Activated CD4-positive, alpha-beta T cell treated with anti-CD3 and anti-CD28 coated beads, Interleukin-2, amount 10 ng/mL, durations not matched to agents 24 days and 14 days (primary cell): ENCODE data around the gene DCN. TPM values are rescaled to one million over a fixed set of nuclear protein-coding genes. Genes with fewer than 3 reads are reported as not detected.

Experiments used
- DNase-seq: peaks from one replicate; pipeline ENCODE4 v3.0.0; 2022
- H3K27ac Mint-ChIP-seq: one replicate; pipeline ENCODE4 v1.8.0; 2022; ENCODE audit warnings: mild to moderate bottlenecking, mixed read lengths
- H3K27me3 Mint-ChIP-seq: one replicate; pipeline ENCODE4 v1.8.0; 2022; ENCODE audit warnings: mixed read lengths
- H3K36me3 Mint-ChIP-seq: one replicate; pipeline ENCODE4 v1.8.0; 2022; ENCODE audit warnings: low read depth, mild to moderate bottlenecking, mixed read lengths
- H3K4me1 Mint-ChIP-seq: one replicate; pipeline ENCODE4 v1.8.0; 2021; ENCODE audit warnings: mixed read lengths
- H3K4me3 Mint-ChIP-seq: one replicate; pipeline ENCODE4 v1.8.0; 2022; ENCODE audit warnings: mild to moderate bottlenecking, moderate library complexity, mixed read lengths
- H3K9me3 Mint-ChIP-seq: one replicate; pipeline ENCODE4 v1.8.0; 2021; ENCODE audit warnings: mixed read lengths
- intact Hi-C: fragments of 100-400 bp; cut with micrococcal nuclease; formaldehyde crosslinking; loops from one replicate; pipeline ENCODE4 v1.15.1; 2023
- total RNA-seq: library from RNA; stranded (reverse); gene quantifications from 2 replicates; pipeline ENCODE4 v1.2.3, GENCODE V29; 2022

Gene DCN
- total RNA-seq, 1 donor from 2014 or later, result not detected

DNA sequence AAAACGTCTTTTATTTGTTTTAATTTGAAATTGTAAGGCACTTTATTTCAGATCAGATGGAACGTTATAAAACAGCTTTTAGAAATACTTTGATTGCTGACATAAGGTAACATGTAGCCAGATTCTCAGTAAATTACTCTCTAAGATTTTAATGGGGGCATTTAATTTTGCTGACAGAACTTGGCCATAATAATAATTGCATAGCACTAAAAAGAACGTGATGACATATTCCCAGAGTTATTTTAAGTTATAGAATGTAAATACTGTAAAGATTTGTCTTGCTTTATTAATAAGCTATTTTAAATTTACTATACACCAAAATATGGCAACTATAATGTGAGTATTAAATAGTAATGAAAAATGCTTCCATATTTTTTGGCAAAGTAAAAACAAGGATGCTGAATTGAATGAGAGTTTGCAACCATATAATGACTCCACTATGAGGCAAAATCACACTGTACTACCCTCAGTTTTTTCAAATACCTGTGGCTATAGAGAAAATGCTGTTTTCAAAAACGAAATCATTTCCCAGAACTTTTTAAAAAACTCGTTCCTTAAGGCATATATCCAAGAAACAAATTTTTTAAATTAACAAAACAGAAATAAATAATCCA is 72.2 kb downstream of the DCN start:
- intact Hi-C loops, result no loop called here
- no peak for DNase-seq
- H3K27me3 Mint-ChIP-seq, result no peaks in the 10 kb centered on the region
- no peaks in the 10 kb centered on the region for H3K9me3 Mint-ChIP-seq
- no peak overlapping the region for H3K4me3 Mint-ChIP-seq
- H3K4me1 Mint-ChIP-seq, result no peaks in the 10 kb centered on the region
- H3K36me3 Mint-ChIP-seq, result no peaks in the 10 kb centered on the region
- no peak overlapping the region for H3K27ac Mint-ChIP-seq

DNA sequence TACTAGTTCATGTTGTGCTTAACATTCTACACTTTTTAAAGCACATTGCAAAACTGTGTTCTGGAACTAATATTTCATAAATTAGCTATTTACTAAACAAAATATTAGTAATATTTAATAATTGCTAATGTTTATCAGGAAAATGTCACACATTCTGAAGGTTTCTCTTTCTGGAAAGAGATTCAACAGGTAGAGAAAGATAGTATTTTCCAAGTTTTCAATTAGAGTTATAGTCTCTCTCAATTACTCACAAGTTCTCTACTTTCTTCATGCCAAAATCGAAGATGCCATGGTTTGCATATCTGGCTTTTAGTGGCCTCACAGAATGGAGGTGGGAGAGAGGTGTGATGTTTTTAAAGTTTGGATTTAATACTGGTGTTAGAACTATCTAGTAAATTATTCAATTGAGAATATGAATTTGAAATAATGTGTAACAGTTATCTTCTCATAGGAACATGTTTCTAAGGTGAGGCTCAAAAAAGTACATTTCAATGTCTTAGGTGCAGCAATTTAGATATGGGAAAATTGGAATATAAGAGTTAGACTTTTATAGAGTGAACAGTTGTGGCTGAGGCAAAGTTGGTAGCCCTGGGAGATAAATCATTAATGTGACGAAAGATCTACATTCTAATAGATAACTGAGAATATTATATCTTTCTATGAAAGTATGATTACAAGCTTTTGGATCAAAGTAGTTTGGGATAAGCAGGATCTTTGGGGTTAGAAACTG is 72.9 kb downstream of the DCN start:
- DNase-seq, result no peak
- Mint-ChIP-seq H3K27me3 (no peaks in the 10 kb centered on the region), H3K4me3 (no peak overlapping the region), H3K9me3 (no peaks in the 10 kb centered on the region), H3K36me3 (no peaks in the 10 kb centered on the region), H3K27ac (no peak overlapping the region), H3K4me1 (no peaks in the 10 kb centered on the region)
- intact Hi-C loops, result loop anchor here (1.0 kb wide), 1 partner anchor 131 kb away; no protein-coding TSS in a partner anchor

DNA sequence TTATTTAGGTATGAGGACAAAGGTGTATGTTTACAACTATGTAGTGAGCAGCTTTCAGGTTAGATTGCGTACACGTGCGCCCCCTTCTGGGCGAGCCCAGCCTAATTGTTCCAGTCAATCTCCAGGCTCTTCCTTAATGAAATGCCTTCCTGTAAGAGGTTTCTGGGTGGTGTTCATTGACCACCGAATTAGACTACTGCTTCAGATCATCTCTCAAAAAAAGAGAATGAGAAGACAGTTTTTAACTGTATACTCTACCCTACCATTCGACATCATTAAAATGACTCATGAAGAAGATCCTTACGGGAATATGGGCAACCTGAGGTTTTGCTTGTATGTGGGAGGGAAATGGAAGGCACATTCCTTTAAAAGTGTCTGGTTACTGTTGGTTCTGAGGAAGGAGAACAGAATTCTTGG is 73.5 kb downstream of the DCN start:
- Mint-ChIP-seq H3K9me3 (no peaks in the 10 kb centered on the region), H3K4me1 (no peaks in the 10 kb centered on the region), H3K36me3 (no peaks in the 10 kb centered on the region), H3K27ac (no peak overlapping the region), H3K4me3 (no peak overlapping the region), H3K27me3 (no peaks in the 10 kb centered on the region)
- peak; percentile 84 for DNase-seq
- intact Hi-C loops, result loop anchor here (1.0 kb wide), 1 partner anchor 131 kb away; no protein-coding TSS in a partner anchor

DNA sequence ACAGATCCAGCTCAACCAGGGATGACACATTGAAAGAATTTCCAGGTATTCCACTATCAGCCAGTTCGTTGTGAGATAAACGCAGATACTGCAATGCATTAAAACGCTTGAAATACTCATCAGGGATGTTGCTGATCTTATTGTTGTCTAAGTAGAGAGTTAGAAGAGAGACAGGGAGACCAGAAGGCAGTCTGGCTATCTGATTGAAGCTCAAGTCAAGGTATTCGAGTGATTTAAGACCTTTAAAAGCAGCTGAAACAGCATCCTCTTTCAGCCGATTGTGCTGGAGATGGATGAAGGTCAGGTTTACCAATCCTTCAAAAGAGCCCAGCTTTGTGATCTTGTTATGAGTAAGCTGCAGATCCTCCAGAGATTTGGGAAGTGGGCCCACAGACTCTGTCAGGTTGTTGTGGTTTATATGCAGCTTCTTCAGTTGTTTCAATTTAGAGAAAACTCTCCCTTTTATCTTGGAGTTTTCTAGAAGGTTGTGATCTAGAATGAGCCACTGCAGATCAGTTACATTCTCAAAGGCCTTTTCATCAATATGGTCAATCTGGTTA is 74.3 kb downstream of the DCN start:
- H3K9me3 Mint-ChIP-seq, result no peaks in the 10 kb centered on the region
- no peak for DNase-seq
- no peaks in the 10 kb centered on the region for H3K4me1 Mint-ChIP-seq
- intact Hi-C loops, result no loop called here
- no peaks in the 10 kb centered on the region for H3K36me3 Mint-ChIP-seq
- H3K27me3 Mint-ChIP-seq, result no peaks in the 10 kb centered on the region
- H3K27ac Mint-ChIP-seq, result no peak overlapping the region
- H3K4me3 Mint-ChIP-seq, result no peak overlapping the region

DNA sequence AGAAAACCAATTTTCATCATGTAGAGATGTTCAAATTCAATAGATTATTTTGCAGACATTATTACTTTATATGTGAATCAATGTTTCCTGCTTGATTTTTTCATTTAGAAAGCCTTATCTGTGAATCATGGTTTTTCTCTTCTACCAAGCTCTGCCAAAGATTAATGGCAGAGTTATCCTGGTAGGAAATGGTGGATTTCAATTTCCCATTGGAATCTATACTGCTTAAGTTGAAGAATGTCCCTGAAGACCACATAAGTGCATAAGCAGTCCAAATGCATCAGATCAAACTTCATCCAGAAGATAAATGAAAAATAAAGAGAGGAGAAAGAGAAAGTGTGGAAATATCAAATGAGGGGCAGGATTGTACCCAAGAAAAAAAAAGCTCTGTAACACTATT is 76.3 kb downstream of the DCN start:
- intact Hi-C loops, result no loop called here
- Mint-ChIP-seq H3K9me3 (no peaks in the 10 kb centered on the region), H3K4me3 (no peak overlapping the region), H3K36me3 (no peaks in the 10 kb centered on the region), H3K27me3 (no peaks in the 10 kb centered on the region), H3K4me1 (no peaks in the 10 kb centered on the region), H3K27ac (no peak overlapping the region)
- DNase-seq, result no peak

DNA sequence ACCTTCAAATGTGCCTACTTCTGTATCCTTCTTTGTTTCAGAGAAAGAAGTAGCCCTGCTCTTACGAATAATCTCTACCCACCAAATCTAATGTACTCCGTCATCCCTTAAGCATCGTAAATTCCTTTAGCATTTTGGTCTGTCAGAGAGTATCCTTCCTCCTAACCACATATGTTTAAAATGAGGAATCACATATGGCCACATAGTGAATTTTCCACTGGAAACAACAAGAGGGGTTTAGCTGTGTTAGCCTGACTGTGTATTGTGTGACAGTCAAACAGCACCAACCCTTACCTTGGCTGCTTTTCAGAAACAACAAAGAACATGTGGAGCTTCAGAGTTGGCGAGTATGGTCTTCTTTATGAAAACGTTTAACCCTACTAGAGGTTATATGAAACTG is 76.8 kb downstream of the DCN start:
- Mint-ChIP-seq H3K27me3 (no peaks in the 10 kb centered on the region), H3K27ac (no peak overlapping the region), H3K9me3 (no peaks in the 10 kb centered on the region), H3K4me1 (no peaks in the 10 kb centered on the region), H3K36me3 (no peaks in the 10 kb centered on the region), H3K4me3 (no peak overlapping the region)
- intact Hi-C loops, result no loop called here
- DNase-seq, result no peak

DNA sequence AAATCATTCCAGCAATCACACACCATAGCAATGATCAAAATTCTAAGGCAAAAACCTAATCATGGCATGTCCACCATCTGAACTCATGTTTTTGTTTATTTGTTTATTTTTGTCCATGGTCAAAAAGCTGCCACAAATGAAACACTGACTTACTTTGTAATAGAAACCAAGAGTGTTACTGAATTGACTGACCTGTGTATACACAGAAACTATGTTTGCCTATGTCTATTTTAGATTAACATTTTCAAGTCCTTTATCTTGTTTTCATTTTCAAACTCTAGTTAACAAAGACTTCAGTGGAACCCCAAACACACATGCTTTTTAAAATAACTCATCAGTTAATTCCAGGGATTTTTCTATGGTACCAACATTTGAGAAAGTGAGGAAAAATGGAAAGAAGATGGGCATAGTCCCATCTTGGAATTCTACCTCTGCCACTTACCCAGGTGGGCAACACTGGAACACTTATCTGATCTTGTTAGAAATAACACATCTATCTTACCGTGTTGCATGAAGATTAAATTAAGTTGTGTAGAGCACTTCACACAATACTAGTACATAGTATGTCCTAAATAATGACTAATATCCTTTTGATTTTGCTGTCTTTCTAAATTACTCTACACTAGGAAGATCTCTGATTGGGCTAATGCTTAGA is 77.7 kb downstream of the DCN start:
- H3K36me3 Mint-ChIP-seq, result no peaks in the 10 kb centered on the region
- H3K9me3 Mint-ChIP-seq, result no peaks in the 10 kb centered on the region
- H3K27me3 Mint-ChIP-seq, result no peaks in the 10 kb centered on the region
- no peaks in the 10 kb centered on the region for H3K4me1 Mint-ChIP-seq
- intact Hi-C loops, result no loop called here
- no peak overlapping the region for H3K4me3 Mint-ChIP-seq
- no peak overlapping the region for H3K27ac Mint-ChIP-seq
- DNase-seq, result no peak

DNA sequence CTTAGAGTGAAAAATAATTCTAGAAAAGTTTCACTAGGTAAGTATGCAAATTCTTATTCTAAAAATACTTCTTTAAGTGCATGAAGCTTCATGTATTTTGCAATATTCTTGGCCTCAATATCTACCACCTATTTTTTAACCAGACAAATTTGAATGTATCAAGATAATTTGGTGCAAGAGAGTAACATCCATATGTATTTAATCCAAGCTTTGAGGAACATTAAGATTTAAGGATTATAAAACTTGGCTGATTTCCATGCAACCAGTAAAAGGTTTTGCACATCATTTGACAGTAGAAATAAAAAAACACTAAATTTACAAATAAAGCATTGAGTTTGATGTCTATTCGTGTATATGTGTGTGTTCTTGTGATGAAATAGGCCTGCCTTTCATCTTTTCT is 79.0 kb downstream of the DCN start:
- intact Hi-C loops, result no loop called here
- H3K27me3 Mint-ChIP-seq, result no peaks in the 10 kb centered on the region
- DNase-seq, result no peak
- no peaks in the 10 kb centered on the region for H3K36me3 Mint-ChIP-seq
- no peak overlapping the region for H3K4me3 Mint-ChIP-seq
- no peaks in the 10 kb centered on the region for H3K4me1 Mint-ChIP-seq
- no peak overlapping the region for H3K27ac Mint-ChIP-seq
- no peaks in the 10 kb centered on the region for H3K9me3 Mint-ChIP-seq

DNA sequence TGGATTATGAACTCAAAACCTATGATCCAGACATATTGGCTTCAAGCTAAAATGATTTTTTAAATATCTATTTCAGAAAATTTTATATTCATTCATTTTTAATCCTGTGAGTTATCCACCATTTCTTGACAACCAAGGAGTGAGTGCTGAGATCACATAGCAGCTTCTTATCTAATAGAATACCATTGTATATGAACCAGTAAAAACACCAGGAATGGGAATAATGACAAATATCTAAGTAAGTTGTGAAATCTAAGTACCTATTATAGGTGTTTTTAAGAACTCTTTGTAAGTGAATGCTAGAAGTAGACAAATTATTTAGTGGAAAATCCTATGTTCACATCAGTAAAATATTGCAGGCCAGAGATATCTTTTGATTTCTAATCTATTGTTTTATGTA is 79.5 kb downstream of the DCN start:
- intact Hi-C loops, result no loop called here
- H3K4me3 Mint-ChIP-seq, result no peak overlapping the region
- no peaks in the 10 kb centered on the region for H3K36me3 Mint-ChIP-seq
- peaks cover 2% of the 10 kb centered on the region for H3K27me3 Mint-ChIP-seq
- no peaks in the 10 kb centered on the region for H3K4me1 Mint-ChIP-seq
- no peak overlapping the region for H3K27ac Mint-ChIP-seq
- H3K9me3 Mint-ChIP-seq, result no peaks in the 10 kb centered on the region
- DNase-seq, result no peak

DNA sequence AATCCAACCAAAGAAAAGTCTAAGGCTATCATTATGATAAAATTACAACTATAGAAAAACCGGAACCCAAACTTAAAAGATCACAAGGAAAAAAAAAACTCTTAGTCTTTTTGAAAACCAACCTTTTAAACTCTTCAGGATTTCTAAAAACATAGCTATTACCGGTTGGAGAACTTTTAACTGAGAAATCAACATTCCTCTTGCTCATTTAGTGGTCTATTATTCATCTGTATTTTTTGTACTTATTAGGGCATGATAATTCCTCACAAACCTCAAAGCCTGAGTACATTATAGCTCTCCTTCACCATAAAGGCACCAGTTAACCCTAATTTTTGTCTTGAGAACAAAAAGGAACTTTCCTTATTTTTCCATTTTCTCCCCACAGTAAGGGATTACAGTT is 81.7 kb downstream of the DCN start:
- H3K27ac Mint-ChIP-seq, result no peak overlapping the region
- no peak for DNase-seq
- no peaks in the 10 kb centered on the region for H3K4me1 Mint-ChIP-seq
- H3K27me3 Mint-ChIP-seq, result peaks cover 2% of the 10 kb centered on the region
- no peaks in the 10 kb centered on the region for H3K9me3 Mint-ChIP-seq
- intact Hi-C loops, result no loop called here
- H3K36me3 Mint-ChIP-seq, result no peaks in the 10 kb centered on the region
- no peak overlapping the region for H3K4me3 Mint-ChIP-seq

DNA sequence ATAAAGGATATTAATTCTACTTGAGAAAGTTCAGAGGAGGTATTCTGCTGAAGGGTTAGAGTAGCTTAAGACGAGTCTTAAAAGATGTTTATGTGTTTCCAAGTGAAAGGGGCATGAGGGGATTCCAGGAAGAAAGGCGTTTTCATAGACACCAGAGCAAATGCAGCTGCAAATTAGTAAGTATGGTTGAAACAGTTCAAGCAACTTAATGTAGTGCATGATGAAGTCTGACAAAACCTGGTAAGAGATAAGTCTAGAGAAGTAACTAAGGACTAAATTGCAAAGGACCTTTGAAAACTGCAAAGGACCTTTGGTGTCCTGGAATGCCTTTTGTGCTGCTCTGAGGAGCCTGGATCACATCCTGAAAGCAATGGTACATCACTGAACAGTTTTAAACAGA is 82.8 kb downstream of the DCN start:
- Mint-ChIP-seq H3K27me3 (peaks cover 2% of the 10 kb centered on the region), H3K27ac (no peak overlapping the region), H3K36me3 (no peaks in the 10 kb centered on the region), H3K4me1 (no peaks in the 10 kb centered on the region), H3K4me3 (no peak overlapping the region), H3K9me3 (no peaks in the 10 kb centered on the region)
- intact Hi-C loops, result no loop called here
- DNase-seq, result no peak

DNA sequence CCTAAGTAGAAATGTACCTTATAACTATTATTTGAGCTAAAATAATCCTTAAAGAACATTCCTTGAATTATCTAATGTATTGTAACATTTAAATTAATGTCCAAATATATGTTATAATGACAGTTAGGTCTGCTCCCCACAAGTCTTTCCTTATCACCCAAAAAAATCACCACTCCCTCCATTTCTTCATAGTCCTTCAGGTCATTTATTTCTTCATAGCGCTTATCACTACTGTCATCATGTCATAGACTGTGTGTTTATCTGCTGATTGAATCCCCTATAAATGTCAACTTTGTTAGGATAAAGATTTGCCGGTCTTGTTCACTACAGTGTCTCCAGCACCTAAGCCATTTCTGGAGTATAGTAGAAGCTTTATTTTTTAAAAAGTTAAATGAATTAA is 83.3 kb downstream of the DCN start:
- H3K27ac Mint-ChIP-seq, result no peak overlapping the region
- H3K4me1 Mint-ChIP-seq, result no peaks in the 10 kb centered on the region
- no peaks in the 10 kb centered on the region for H3K36me3 Mint-ChIP-seq
- no peak overlapping the region for H3K4me3 Mint-ChIP-seq
- H3K27me3 Mint-ChIP-seq, result peaks cover 2% of the 10 kb centered on the region
- H3K9me3 Mint-ChIP-seq, result no peaks in the 10 kb centered on the region
- intact Hi-C loops, result no loop called here
- DNase-seq, result no peak

DNA sequence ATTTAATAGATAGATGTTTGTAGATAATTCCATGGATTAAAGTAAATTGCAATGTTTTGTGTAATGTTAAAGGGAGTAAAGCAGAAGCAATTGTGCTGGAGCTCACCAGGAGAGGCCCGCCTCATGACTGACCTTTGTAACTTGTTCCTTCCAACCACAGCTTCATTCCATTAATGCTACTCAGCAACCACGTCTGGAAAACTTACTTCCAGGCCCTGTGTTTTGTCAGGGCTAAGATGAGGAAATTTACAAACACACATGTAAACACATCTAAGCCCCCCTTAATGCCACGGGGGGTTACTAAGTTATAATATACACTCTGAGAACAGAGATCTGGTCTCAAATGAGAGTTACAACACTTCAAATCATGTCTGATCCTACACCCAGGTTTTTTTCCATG is 83.7 kb downstream of the DCN start:
- no peak overlapping the region for H3K27ac Mint-ChIP-seq

DNA sequence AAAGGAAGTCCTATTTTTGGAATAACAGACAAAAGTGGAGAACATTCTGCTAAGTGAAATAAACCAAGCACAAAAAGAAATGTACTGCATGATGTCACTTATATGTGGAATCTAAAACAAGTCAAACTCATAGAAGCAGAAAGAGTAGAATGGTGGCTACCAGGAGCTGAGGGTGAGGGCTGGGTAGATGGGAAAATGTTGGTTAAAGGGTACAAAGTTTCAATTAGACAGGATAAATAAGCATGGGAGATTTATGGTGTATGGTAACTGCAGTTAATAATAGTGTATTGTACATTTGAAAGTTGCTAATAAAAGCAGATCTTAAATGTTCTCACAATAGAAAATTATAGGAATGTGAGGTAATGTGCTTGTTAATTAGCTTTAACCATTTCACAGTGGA is 84.2 kb downstream of the DCN start:
- Mint-ChIP-seq H3K36me3 (no peaks in the 10 kb centered on the region), H3K27ac (no peak overlapping the region), H3K4me1 (no peaks in the 10 kb centered on the region), H3K9me3 (no peaks in the 10 kb centered on the region), H3K27me3 (peaks cover 2% of the 10 kb centered on the region), H3K4me3 (no peak overlapping the region)
- DNase-seq, result no peak
- intact Hi-C loops, result no loop called here

More for the DNA sequence above, 83.7 kb downstream of the DCN start:
- DNase-seq, result no peak
- Mint-ChIP-seq H3K9me3 (no peaks in the 10 kb centered on the region), H3K27me3 (peaks cover 2% of the 10 kb centered on the region), H3K36me3 (no peaks in the 10 kb centered on the region), H3K4me3 (no peak overlapping the region), H3K4me1 (no peaks in the 10 kb centered on the region)
- intact Hi-C loops, result no loop called here
